DOHH2 (cell line): Measurements from ENCODE around the gene STK38L.

Experiments used
- CTCF ChIP-seq: fragments of 200-600 bp; sonication (generic); IDR thresholded peaks from one replicate; pipeline ENCODE4 v1.5.1; 2014; ENCODE audit warnings: antibody characterized with exemption, mild to moderate bottlenecking, low read depth, low read length; ENCODE audit not compliant: poor library complexity, severe bottlenecking
- EZH2phosphoT487 ChIP-seq: fragments of 200-600 bp; sonication (generic); IDR thresholded peaks from 2 replicates; pipeline ENCODE4 v1.6.1; 2017; ENCODE audit warnings: borderline replicate concordance, mild to moderate bottlenecking, antibody characterized with exemption, low read length, moderate library complexity, mixed read lengths

DNA sequence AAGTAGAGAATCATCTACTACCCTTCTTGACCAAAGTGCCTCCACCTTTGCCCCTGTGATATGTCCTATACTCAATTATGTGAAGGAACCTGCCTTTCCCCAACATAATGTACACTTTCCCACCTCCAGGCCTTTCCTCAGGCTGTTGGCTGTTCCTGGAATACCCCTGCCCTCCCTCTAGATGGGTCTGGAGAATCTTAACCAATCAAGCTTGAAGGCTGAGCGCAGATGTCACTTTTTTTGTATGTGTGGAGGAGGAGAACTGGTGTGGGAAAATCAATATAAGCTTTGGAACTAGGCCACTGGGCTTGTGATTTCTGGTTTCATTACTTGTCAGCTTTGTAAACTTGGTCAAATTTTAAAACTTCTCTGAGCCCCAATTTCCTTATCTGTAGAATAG, 93.3 kb downstream of the STK38L start:
- no peak for TF ChIP-seq CTCF
- no peak for TF ChIP-seq EZH2phosphoT487
